CD1c-positive myeloid dendritic cell (primary cell): ENCODE results near the gene FARS2.
"Not testable (repeated sequence)": the region's sequence is repeated elsewhere in the genome, so short reads cannot be mapped to it uniquely, and the experiment has no call there.

ENCODE experiments used
- DNase-seq: peaks from one replicate; pipeline ENCODE4 v3.0.0-alpha.2; 2016; ENCODE audit errors: extremely low spot score

Gene FARS2

GRCh38 chr6:5785249-5785648, 523.9 kb downstream of the FARS2 start:
- no peak for DNase-seq

GRCh38 chr6:5786321-5786968, 525.1 kb downstream of the FARS2 start:
- no peak for DNase-seq

GRCh38 chr6:5786969-5787720, 525.8 kb downstream of the FARS2 start:
- no peak for DNase-seq

- not testable (repeated sequence) for DNase-seq
These were observed 528.1 kb downstream of the FARS2 start for GRCh38 chr6:5789426-5789825.

GRCh38 chr6:5796555-5796954, 535.2 kb downstream of the FARS2 start:
- DNase-seq: not testable (repeated sequence)

- DNase-seq: not testable (repeated sequence)
These were observed 545.1 kb downstream of the FARS2 start for GRCh38 chr6:5806406-5806805.

GRCh38 chr6:5809450-5809849, 548.1 kb downstream of the FARS2 start:
- DNase-seq: no peak

GRCh38 chr6:5811997-5812396, 550.7 kb downstream of the FARS2 start:
- no peak for DNase-seq

- DNase-seq: no peak
These were observed 552.3 kb downstream of the FARS2 start for GRCh38 chr6:5813625-5814027.

GRCh38 chr6:5814116-5814515, 552.8 kb downstream of the FARS2 start:
- no peak for DNase-seq

GRCh38 chr6:5814901-5815300, 553.6 kb downstream of the FARS2 start:
- no peak for DNase-seq

- DNase-seq: no peak
These were observed 556.6 kb downstream of the FARS2 start for GRCh38 chr6:5817869-5818268.

- no peak for DNase-seq
These were observed 557.6 kb downstream of the FARS2 start for GRCh38 chr6:5818959-5819358.
